ENCODE measurements around the gene FAM174A.

FAM174A gene

DNA sequence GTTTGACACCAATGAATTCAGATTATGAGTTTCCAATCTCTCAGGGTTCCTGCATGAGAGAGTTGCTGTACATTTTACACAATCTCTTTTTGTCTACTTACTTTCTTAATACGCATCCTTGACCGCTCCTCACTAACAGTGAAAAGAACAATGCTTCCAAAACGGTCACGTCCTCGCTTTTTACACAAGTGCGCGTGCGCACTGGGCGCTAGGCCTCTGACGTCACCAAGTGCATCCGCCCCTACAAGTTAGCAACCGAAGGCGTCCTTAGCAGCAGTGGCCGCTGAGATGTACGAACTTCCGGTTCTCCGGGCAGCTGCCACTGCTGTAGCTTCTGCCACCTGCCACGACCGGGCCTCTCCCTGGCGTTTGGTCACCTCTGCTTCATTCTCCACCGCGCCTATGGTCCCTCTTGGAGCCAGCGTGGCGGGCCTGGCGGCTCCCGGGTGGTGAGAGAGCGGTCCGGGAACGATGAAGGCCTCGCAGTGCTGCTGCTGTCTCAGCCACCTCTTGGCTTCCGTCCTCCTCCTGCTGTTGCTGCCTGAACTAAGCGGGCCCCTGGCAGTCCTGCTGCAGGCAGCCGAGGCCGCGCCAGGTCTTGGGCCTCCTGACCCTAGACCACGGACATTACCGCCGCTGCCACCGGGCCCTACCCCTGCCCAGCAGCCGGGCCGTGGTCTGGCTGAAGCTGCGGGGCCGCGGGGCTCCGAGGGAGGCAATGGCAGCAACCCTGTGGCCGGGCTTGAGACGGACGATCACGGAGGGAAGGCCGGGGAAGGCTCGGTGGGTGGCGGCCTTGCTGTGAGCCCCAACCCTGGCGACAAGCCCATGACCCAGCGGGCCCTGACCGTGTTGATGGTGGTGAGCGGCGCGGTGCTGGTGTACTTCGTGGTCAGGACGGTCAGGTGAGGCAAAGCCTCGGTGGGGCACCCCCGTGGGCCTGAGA, at the start of gene FAM174A:
Gene FAM174A (plus strand): TSS at position 315 of the 946 bp plus-strand sequence. CDS start 157 bp downstream, at position 472.
- peak; percentile 88 for DNase-seq (ENCODE audit: low read depth)

DNA sequence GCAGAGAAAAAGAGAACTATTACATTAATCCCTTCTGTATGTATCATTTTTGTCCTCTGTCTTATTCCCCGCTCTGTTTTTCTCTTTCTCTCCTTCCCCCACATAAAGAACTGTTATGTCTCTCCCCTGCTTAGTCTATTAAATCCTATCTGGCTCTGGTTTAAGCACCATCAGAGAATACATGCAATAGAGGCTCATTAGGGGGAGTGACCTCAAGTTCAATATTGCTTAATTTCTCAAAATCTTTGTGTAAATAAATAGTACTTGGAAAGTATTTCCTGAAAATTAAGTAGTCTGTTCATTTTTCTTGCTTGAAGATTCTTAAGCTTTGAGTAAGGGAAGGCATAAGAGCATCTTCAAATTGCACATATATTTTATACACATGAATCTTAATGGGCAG, 41.2 kb upstream of the FAM174A start:
- DNase-seq (ENCODE audit: low read depth) = no peak

DNA sequence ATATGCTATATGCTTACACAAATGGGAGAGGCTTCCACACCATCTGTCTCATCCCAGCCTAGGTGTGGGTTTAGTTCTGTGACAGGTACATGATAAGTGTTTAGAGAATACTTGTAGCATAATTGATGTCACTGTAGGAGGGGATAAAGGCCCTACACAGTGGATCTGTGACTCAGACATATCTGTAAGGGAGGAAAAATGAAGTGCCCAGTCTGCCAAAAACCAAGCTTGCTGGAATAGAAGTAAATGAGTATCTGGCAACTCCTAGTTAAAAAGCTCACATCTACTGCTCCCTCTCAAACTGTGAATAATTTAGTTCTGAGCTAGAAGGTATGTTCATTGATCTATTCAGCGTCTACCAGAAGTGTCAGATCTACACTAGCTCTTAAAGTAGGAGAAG, 38.9 kb upstream of the FAM174A start:
- no peak for DNase-seq (ENCODE audit: low read depth)

GRCh38 chr5:100502684-100503083, 32.5 kb upstream of the FAM174A start:
- no peak for DNase-seq (ENCODE audit: low read depth)

DNA sequence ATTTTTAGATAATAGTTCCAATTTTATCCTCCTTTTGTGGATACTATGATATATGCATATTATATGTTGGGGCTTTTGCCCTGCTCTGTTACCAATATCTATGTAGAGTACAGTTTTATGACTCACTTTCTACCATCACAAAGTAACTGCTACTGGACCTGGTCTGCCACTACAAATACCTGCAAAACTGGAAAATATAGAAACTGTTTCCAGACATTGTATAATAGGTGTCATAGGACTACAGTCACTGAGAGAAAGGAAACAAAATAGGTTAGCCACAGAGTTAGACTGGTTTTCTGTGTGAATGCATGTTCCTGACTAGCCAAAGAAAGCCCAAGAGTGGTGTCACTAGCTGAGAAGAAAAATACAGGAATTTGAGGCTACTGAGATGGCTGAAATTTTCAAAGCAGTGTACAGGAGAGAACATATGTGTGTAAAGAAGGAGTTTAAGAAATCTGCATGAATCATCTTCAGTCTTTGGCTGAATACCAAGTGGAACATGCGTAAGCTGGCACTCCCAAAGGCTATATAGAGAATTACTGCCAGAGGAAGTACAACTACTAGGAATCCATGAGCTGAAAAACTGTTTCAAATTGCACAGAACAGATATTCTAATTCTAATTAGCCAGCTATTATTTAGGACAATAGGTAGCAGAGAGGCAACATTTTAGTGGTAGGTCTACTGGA, 29.0 kb upstream of the FAM174A start:
- no peak for DNase-seq (ENCODE audit: low read depth)

DNA sequence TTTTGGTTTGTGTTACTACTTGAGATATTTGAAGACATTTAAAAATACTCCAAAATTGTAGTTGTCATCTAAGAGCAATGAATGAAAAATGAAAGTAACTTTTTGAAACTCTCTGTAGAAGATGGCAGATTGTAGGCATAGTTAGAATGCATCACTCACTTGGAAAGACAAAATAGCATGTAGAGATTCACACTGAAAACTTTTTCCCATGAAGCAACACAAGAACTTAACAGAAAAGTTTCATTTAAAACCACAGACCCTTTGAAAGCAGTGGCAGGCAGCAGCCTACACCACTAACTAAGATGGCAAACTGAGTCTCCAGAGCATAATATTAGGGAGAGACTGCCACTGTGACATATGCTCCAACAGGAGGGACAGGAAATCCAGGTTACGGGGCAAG, 18.9 kb upstream of the FAM174A start:
- DNase-seq (ENCODE audit: low read depth) = no peak

GRCh38 chr5:100517301-100517974, 17.7 kb upstream of the FAM174A start:
- DNase-seq (ENCODE audit: low read depth) = no peak

- DNase-seq (ENCODE audit: low read depth) = no peak
These were observed 16.8 kb upstream of the FAM174A start for GRCh38 chr5:100518377-100518776.

- DNase-seq (ENCODE audit: low read depth) = no peak
These were observed 16.1 kb upstream of the FAM174A start for GRCh38 chr5:100519075-100519474.

DNA sequence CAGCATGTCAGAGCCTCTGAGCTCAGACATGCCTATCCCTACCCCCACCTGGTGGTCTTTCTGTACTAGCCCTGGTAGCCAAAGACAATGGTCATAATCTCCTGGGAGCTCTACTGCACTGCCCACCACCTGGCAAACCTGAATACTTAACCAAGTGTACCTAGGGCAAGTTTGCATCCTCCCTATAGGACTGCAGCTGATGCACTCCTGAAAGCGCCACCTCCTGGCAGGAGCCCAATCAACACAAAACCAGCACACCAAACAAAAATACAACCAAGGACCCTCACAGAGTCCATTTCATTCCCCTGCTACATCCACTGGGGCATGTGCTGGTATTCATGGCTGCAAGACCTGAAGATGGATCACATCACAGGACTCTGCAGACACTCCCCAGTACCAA, 14.8 kb upstream of the FAM174A start:
- DNase-seq (ENCODE audit: low read depth) = no peak

- DNase-seq (ENCODE audit: low read depth) = no peak
These were observed 2.8 kb downstream of the FAM174A start for GRCh38 chr5:100537946-100538345.

- no peak for DNase-seq (ENCODE audit: low read depth)
These were observed 4.3 kb downstream of the FAM174A start for GRCh38 chr5:100539519-100539918.

DNA sequence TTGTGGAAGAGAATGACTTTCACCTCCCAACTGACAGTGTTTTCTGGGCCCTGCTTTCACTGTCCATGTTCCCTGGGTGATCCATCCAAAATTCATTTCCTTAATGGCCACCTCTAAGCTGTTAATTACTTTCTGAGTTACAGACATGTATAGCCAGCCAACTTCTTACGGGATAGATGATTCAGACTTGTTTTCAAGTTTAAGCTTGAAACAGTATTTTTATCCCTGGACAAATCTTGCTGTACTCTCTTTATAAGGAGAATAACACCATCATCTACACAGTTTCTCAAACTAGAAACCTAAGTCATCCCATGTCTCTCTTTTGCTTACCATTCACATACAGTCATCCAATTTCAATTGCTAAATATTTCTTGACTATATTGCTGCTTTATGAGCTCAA, 6.9 kb downstream of the FAM174A start:
- DNase-seq (ENCODE audit: low read depth) = no peak

- DNase-seq (ENCODE audit: low read depth) = no peak
These were observed 10.8 kb downstream of the FAM174A start for GRCh38 chr5:100546001-100546400.

GRCh38 chr5:100550531-100551051, 15.4 kb downstream of the FAM174A start:
- no peak for DNase-seq (ENCODE audit: low read depth)

GRCh38 chr5:100551183-100551582, 16.0 kb downstream of the FAM174A start:
- DNase-seq (ENCODE audit: low read depth) = no peak

DNA sequence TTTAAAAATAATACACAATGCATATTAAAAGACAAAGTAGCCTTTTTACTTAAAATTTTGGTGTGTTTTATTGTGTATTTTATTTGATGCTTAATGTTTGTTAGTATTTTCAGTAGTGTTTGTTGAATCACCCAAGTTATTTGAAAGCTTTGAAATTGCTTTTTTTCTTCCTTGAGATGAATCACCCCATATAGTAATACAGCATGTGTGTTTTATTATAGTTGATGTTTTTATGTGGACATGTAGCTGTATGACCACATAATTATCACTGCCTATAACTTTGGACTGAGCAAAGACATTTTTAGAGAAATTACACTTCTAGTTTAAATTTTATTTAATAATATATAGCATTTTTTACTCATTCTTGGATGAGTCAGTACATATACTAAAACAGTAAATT, 18.0 kb downstream of the FAM174A start:
- no peak for DNase-seq (ENCODE audit: low read depth)

DNA sequence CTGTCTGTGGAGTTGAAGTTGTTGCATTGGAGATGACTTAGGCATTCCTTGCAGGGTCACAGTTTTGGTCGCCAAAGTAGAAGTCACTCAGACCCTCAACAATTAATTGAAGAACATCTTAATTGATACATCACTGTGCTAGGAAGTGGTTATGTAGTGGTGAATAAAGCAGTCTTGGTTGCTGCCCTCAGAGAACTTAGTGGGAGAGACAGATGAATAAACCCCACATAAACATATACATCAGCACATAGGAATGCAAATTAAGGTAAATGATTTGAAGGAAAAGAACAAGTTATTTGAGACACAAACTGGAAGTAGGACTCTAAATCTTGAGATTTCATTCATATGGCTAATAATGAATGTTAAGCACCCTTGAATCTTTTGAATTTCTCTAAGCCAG, 25.7 kb downstream of the FAM174A start:
- no peak for DNase-seq (ENCODE audit: low read depth)

DNA sequence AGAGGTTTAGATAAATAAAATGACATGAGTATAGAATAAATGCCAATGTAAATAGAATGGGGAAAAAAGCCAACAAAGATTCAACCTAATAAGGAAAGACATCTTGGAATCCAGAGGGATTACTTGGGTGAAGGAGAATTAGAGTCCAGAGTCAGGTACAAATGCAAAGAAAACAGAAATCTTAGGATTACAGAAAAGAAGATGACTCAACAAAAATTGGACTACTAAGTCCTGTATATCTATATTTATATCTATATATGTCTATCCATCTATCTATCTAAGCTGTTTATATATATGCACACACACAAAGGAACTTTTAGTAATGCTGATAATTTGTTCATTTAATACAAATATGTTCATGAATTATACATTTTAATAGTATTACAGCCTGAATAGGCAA, 27.6 kb downstream of the FAM174A start:
- DNase-seq (ENCODE audit: low read depth) = no peak

DNA sequence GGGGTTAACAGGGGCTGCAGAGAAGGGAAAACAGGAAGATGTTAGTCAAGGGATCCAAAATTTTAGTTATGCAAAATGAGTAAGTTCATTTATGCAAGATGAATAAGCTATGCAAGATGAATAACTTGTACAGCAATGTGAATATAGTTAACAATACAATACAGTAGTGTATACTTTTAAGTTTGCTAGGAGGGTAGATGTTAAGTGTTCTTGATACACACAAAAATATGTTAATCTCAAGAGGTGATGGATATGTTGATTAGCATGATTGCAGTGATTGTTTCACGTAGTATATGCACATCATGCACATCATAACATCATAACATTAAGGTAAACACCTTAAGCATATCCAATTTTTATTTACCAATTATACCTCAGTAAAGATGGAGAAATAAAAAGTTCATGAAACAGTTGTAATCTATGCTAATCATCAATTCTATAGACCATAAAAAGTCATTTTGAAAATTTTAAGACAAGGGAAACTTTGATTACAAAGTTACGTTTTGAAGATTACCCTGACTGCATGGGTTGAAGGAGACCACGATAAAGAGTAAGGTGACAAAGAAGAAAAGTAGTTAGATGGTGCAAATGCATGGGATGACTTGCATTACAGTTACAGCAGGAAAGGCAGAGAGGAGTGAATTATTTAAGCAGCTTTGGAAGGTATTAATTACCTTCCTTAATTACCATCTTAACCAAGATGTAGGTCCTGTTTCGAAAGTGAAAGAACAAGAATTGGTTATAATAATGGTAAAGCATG, 31.4 kb downstream of the FAM174A start:
- DNase-seq (ENCODE audit: low read depth) = no peak

- DNase-seq (ENCODE audit: low read depth) = no peak
These were observed 39.5 kb downstream of the FAM174A start for GRCh38 chr5:100574716-100575115.

DNA sequence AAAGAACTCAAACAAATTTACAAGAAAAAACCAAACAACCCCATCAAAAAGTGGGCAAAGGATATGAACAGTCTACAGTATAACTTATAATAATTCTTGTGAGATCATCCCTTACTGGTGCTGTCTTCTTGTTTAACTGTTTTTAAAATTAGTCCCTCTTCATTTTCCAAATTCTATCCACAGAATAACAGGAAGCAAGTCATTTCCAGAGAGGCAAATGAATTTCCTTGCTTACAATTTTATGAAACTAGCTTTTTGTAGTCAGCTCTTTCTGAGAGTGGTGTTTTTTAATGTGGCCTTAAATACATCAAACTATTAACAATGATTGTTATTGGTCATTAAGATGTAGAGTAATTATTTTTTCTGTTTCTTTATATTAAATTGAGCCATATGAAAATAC, 40.6 kb downstream of the FAM174A start:
- DNase-seq (ENCODE audit: low read depth) = no peak

All from stimulated activated CD4-positive, alpha-beta T cell treated with anti-CD3 and anti-CD28 coated beads, Interleukin-2, amount 100 ng/mL, for 4 hours (primary cell).